ENCODE measurements around the gene RNFT2.

RNFT2 gene

GRCh38 chr12:116693286-116694227 lies 44.6 kb upstream of the RNFT2 start:
- H3K4me3 ChIP-seq (ENCODE audit: low read length) = no peak overlapping the region
- DNase-seq (ENCODE audit: low read depth) = peak; percentile 43
- no peak for TF ChIP-seq CTCF (IDR thresholded peaks at IDR 0.05; ENCODE audit: insufficient read depth, low read depth, low read length, missing control alignments)

DNA sequence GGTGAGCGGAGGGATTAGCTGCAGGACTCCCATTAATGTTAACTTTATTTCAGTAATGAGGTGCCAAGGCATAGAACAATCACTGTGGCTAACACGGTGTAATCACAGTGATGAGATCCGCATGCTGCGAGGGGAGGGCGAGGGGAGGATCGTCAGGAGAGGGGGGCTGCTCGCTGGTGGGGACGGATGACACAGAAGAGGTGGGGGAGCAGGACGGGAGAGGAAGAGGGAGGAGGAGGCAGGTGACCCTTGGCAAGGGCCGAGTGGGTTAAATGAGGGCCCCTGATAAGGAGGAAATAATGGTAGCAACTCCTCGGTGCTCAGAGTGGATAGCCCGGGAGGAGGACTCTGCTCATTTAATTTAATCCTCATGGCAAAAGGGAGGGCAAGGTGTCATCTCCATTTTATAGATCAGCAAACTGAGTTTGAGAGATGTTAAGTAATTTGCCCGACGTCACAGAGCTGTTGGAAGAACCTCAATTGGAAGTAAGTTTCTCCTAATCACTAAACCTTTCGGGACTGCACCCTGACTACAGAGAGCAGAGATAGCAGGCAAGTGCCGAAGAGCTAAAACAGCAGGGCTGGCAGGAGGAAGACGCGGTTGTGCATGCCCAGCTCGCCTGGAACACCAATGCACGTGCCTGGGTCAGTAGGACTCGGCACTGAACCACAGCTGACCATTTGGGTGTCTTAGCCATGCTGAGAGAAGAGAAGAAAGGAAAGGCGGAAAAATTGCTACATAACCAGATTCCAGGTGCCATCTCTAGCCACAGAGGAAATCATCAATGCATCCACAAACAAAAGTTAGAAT lies 43.3 kb upstream of the RNFT2 start:
- DNase-seq (ENCODE audit: low read depth) = no peak
- no peak for TF ChIP-seq CTCF (IDR thresholded peaks at IDR 0.05; ENCODE audit: insufficient read depth, low read depth, low read length, missing control alignments)
- H3K4me3 ChIP-seq (ENCODE audit: low read length) = no peak overlapping the region

DNA sequence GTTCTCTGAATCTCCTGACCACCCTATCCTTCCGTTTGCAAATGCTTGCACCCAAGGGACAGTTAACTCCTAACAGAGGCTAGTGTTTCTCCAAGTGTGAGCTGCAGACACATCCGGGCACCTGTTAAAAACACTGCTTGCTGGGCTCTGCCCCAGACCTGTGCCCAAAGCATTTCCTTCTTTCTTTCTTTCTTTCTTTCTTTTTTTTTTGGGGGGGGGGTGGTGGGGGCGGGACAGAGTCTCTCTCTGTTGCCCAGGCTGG lies 42.7 kb upstream of the RNFT2 start:
- DNase-seq (ENCODE audit: low read depth) = no peak
- H3K4me3 ChIP-seq (ENCODE audit: low read length) = no peak overlapping the region
- TF ChIP-seq CTCF (IDR thresholded peaks at IDR 0.05; ENCODE audit: insufficient read depth, low read depth, low read length, missing control alignments) = no peak

DNA sequence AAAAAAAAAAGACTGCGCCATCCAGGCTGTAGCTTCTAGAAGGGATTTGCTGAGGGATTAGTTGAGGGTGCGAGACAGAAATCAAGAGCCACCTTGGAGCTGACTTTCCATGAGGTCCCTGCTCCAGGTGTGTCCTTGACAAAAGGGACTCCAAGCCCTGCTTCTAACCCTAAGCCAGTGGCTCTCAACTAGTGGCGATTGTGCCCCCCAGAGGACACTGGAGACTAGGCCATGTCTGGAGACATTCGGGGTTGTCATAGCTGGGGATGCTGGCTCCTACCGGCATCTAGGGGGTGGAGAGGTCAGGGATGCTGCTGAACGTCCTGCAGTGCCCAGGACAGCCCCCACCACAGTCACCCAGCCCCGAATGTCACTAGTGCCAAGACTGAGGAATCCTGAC lies 40.8 kb upstream of the RNFT2 start:
- no peak overlapping the region for H3K4me3 ChIP-seq (ENCODE audit: low read length)
- peak; percentile 29 for DNase-seq (ENCODE audit: low read depth)
- TF ChIP-seq CTCF (IDR thresholded peaks at IDR 0.05; ENCODE audit: insufficient read depth, low read depth, low read length, missing control alignments) = peak; percentile 25

GRCh38 chr12:116697716-116698115 lies 40.4 kb upstream of the RNFT2 start:
- DNase-seq (ENCODE audit: low read depth) = no peak
- H3K4me3 ChIP-seq (ENCODE audit: low read length) = no peak overlapping the region
- TF ChIP-seq CTCF (IDR thresholded peaks at IDR 0.05; ENCODE audit: insufficient read depth, low read depth, low read length, missing control alignments) = no peak

GRCh38 chr12:116698116-116698515 lies 40.0 kb upstream of the RNFT2 start:
- DNase-seq (ENCODE audit: low read depth) = peak; percentile 56
- TF ChIP-seq CTCF (IDR thresholded peaks at IDR 0.05; ENCODE audit: insufficient read depth, low read depth, low read length, missing control alignments) = no peak

More at GRCh38 chr12:116698116-116698515, 40.0 kb upstream of the RNFT2 start:
- no peak overlapping the region for H3K4me3 ChIP-seq (ENCODE audit: low read length)
